NOMO-1 treated with DMSO at 0.1 percent for 48 hours (cell line): Measurements from ENCODE around the gene EBI3.
"Not testable (repeated sequence)": the region's sequence is repeated elsewhere in the genome, so short reads cannot be mapped to it uniquely, and the experiment has no call there.

ENCODE experiments used
- DNase-seq: peaks from one replicate; lab custom pipeline; 2025; ENCODE audit not compliant: unreplicated experiment; lab: John Stamatoyannopoulos, UW

Gene EBI3

DNA sequence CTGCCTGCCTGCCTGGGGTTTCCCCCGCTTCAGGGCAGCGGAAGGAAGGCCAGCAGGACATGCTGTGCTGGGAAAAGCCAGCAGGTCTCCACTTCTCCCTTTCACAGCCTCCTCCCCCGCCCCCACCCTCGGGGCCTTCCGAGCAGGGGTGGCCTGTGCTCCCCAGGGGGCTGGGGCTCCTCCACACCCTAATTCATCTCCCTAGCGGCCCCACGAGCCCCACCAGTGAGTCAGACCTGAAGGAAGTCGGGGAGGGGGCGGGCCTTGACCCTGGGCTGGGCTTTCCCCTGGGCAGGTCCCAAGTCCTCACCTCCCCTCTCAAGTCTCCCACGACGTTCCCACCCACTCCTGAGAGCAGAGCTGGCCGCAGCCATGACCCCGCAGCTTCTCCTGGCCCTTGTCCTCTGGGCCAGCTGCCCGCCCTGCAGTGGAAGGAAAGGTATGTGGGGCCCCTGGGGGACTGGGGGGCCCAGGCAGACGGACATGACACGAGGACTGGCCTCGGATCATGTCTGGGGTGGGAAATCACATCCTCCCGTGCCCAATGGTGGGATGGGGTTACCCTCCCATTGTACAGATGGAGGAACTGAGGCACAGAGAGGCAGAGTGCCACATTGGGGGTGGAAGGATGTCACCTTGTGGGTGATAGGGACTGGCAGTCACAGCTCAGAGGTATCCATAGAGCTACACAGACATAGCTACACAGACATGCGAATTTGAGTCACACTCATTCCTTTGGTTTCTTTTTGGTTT, at the start of gene EBI3:
TSS of gene EBI3 (plus strand) at position 345 of the 753 bp plus-strand sequence. CDS start at position 373, 28 bp downstream.
- DNase-seq, result no peak

- peak; percentile 30 for DNase-seq
These were observed 48.2 kb upstream of the EBI3 start for GRCh38 chr19:4181053-4181508.

GRCh38 chr19:4182084-4182810, 47.1 kb upstream of the EBI3 start, which contains the start of the genes ANKRD24 and SIRT6:
Gene ANKRD24, plus strand, starts transcription at chr19:4182689. Its CDS starts 3,737 bp downstream, at chr19:4186426.
Gene SIRT6, minus strand, starts transcription at chr19:4182563. Its CDS starts 24 bp downstream, at chr19:4182539.
- DNase-seq, result peak; percentile 90

DNA sequence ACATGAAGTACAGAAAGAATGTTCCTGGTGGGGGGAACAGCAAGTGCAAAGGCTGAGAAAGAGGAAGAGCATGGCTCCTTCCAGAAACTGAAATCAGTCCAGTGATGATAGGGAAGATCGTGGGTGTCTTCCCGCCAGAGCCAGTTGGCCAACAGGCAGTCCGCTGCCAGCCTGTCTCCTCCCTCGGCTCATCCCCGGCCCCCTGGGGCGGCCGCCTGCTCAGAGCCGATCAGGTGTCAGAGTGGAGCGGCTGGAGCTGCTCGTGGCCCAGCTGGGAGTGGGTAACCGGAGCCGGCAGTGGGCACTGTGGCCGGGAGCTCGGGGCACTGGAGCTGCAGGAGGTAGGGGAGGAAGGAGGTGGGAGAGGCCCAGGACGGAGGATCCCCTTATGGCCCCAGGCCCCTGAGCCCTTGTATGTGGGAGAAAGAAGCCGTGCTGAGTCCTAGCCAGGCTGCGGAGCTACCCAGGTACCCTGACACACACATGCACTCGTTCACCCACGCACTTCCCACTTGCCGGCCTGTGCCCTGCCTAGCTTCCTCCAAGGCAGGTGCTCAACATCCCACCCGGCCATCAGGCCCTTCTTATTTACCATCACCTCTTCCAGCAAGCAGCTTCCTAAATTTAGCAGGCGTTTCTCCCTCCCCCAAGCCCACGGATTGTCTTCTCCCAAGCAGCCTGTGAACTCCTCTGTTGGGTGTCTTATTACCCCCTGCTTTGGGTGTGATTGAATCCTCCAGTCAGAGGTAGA, 45.2 kb upstream of the EBI3 start:
- DNase-seq, result peak; percentile 35

DNA sequence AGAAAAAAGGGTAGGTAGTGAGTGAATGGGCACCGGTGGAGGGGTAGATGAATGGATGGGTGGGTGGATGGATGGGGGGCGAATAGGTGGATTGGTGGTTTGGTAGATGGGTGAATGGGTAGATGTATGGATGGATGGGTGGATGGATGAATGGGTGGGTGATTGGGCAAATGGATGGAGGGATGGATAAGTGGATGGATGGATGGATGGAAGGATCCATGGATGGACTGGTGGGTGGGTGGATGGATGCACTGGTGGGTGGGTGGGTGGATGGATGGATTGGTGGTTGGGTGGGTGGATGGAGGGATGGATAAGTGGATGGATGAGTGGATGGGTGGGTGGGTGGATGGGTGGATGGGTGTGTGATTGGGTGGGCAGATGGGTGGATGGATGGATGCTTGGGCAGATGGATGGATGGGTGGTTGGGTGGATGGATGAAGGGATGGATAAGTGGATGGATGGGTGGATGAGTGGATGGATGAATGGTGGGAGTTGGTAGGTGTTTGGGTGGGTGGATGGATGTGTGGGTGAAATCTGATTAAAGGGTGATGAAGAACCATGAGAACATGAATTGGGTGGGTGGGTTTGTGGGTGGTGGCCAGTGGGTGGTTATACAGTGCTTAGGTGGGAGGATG, 44.5 kb upstream of the EBI3 start:
- no peak for DNase-seq

DNA sequence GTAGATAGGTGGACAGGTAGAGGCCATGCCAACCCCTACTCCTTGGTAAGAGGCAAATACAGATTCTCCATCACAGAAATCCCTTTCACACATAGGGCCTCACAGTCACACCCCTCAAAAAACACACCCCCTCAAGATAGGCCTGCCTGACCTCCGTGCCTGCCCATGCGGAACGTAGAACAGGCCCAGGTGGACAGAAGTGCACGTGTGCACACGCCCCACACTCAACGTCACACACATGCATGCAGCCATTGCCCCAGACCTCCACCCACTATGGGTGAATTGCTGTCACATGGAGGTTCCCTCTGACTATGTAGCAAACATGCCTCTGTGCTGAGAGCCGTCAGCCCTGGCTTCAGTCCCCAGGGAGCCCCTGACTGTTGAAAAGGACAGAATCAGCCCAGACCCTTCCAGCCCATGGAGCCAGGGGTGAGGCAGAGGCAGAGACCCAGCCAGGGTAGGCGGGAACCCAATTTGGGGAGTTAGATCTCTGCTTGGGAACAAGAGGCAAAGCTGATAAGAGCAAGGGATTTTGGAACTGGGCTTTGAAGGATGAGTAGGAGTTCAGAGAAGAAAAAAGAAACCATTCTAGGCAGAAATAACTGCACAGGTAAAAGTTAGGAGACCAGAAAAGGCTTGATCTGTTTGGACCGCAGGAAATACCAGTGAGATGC, 43.8 kb upstream of the EBI3 start:
- no peak for DNase-seq

GRCh38 chr19:4186087-4186993, 43.0 kb upstream of the EBI3 start:
- peak; percentile 77 for DNase-seq

DNA sequence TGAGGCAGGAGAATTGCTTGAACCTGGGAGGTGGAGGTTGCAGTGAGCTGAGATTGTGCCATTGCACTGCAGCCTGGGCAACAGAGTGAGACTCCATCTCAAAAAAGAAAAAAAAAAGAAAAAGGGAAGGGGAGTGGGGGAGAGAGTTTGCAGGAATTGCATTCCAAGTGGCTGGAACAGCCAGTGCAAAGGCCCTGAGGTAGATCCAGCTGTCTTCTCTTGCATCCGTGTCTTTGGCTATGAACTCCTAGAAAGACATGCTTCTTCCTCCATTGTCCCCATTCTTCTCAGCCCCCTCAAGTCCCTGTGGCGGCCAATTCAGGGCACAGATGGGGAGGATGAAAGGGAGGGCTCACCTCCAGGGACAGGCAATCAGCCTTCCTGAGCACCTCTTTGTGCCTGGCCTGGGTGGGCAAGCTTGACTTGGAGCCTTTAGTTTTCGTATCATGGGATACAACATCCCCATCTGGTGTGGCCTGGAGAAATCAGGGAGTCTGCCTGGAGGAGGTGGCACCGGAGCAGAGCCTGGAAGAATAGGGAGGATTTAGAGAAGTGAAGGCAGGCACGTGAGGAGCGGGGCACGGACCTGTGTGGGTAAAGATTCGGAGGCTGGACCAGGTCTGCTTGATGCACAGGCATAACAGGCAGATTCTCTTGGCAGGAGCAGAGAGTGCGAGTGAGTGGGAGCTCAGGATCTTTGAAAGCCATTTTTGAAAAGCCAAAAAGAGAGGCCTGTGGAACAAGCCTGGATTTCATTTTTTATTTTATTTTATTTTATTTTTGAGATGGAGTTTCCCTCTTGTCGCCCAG, 41.8 kb upstream of the EBI3 start:
- no peak for DNase-seq

DNA sequence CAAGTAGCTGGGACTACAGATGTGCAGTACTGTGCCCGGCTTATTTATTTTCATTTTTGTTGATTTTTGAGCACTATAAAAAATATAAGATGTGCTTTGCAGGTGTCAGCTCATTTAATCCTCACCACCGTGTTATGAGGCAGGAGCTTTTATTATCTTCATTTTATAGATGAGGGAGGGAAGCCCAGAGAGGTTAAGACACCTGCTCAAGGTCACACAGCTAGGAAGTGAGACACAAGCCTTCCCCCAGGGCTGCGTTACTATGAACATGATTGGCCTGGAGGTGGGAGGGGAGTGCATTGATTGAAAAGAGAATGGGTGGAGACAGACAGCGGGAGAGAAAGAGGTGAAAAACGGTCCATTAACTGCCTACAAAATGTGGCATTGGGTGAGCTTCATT, 39.7 kb upstream of the EBI3 start:
- DNase-seq, result no peak

- not testable (repeated sequence) for DNase-seq
These were observed 36.8 kb upstream of the EBI3 start for GRCh38 chr19:4192537-4192936.

- no peak for DNase-seq
These were observed 35.0 kb upstream of the EBI3 start for GRCh38 chr19:4194353-4194752.

GRCh38 chr19:4196009-4196408, 33.3 kb upstream of the EBI3 start:
- DNase-seq, result no peak

- no peak for DNase-seq
These were observed 32.7 kb upstream of the EBI3 start for GRCh38 chr19:4196587-4197148.

GRCh38 chr19:4197228-4197624, 32.1 kb upstream of the EBI3 start:
- no peak for DNase-seq

DNA sequence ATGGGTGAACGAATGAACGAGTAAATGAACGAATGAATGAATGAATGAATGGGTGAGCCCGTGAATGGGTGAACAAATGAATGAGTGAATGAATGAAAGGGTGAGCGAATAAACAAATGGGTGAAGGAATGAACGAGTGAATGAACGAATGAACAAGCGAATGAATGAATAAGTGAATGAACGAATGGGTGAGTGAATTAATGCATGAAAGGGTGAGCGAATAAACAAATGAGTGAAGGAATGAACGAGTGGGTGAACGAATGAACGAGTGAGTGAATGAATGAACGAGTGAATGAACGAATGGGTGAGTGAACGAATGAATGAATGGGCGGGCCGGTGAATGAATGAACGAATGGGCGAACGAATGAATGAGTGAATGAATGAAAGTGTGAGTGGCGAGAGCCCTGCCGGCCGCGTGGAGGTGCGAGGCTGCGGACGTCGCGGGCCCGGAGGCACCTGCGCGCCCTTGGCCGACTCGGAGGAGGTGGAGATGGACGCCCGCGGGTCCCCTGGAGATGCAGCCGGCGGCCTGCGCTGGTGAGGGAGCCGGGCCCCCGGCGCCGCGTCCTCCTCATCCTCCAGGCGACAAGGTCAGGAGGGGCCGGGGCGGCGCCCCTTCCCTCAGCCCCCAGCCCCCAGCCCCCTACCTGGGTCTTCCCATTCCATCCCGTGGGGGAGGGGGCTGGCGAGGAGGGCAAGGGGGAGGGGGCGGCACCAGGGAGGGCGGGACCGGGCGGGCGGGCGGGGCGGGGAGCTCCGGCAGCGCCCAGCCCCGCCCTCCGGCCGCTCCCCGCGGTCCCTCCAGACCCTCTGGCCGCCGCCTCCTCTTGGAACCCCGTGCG, 31.5 kb upstream of the EBI3 start:
- DNase-seq, result no peak

DNA sequence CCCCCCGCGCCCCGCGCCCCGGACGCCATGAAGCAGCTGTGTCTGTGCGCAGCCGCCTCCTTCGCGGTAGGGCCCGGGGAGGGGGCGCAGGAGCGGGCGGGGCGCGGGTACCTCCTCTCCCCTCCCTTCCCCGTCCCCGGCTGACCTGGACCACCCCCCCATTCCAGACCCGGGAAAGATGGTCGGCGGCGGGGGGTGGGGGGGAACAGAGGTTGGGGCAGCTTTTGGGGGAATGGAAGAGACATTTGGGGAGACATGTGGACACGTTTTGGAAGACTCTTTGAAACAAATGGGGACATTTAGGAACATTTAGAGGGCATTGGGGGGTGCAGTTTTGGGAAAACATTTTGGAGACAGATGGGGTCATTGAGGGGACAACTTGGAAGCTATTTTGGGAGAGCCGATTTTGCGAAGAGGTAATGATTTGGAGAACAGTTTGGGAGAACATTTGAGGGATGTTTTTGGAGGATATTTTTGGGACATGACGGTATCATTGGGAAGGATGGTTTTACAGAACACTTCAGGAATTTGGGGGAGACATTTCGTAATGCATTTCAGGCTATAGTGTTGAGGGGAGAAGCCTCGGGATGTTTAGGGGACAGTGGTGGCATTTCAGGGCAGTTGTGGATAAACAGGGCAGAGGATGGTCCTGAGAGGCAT, 30.7 kb upstream of the EBI3 start:
- no peak for DNase-seq
